K562 (cell line): ENCODE results near the gene CRABP1. TPM values are rescaled to one million over a fixed set of nuclear protein-coding genes. Genes with fewer than 3 reads are reported as not detected.

Experiments used
- ADNP ChIP-seq: fragments of 200-800 bp; sonication (Bioruptor generic); IDR thresholded peaks from 2 replicates; pipeline ENCODE4 v1.6.1; 2016; ENCODE audit warnings: missing genetic modification characterization, missing compliant biosample characterization
- HDAC1 ChIP-seq, 2 experiments: fragments of 450-650 bp; IDR thresholded peaks; 2 replicates each; pipeline ENCODE4 v1.6.1; 2016 to 2017; ENCODE audit warnings: inconsistent platforms in 1 of 2, mild to moderate bottlenecking in 1 of 2, moderate library complexity in 1 of 2
- HDAC3 ChIP-seq: fragments of 450-650 bp; IDR thresholded peaks from 2 replicates; pipeline ENCODE4 v1.6.1; 2018; ENCODE audit warnings: borderline replicate concordance, mild to moderate bottlenecking, moderate library complexity; ENCODE audit not compliant: partially characterized antibody
- POLR2B ChIP-seq: fragments of 450-650 bp; IDR thresholded peaks from 2 replicates; pipeline ENCODE4 v1.6.1; 2018; ENCODE audit warnings: low read depth; ENCODE audit not compliant: partially characterized antibody
- TAL1 ChIP-seq: fragments of 450-650 bp; IDR thresholded peaks from 2 replicates; pipeline ENCODE4 v1.6.1; 2016; ENCODE audit warnings: mild to moderate bottlenecking
- TCF7 ChIP-seq: sonication (generic); IDR thresholded peaks from 2 replicates; pipeline ENCODE4 v1.6.1; 2016; ENCODE audit warnings: antibody characterized with exemption, borderline replicate concordance
- ZFP1 ChIP-seq: fragments of 450-650 bp; formaldehyde crosslinking; IDR thresholded peaks from 2 replicates; pipeline ENCODE4 v1.4.0; 2020; ENCODE audit warnings: mild to moderate bottlenecking, mixed read lengths
- ZHX1 ChIP-seq: fragments of 150-350 bp; conservative IDR thresholded peaks from 2 replicates; pipeline ENCODE4 v1.6.1; 2014; ENCODE audit warnings: low read length
- ZNF75A ChIP-seq: fragments of 450-650 bp; formaldehyde crosslinking; IDR thresholded peaks from 2 replicates; pipeline ENCODE4 v1.4.0; 2020; ENCODE audit warnings: mild to moderate bottlenecking
- ZNF766 ChIP-seq: fragments of 200-800 bp; sonication (Bioruptor generic); conservative IDR thresholded peaks from 2 replicates; pipeline ENCODE4 v1.6.1; 2016; ENCODE audit warnings: missing genetic modification characterization, missing compliant biosample characterization
- polyA plus RNA-seq, 8 experiments: library from polyadenylated mRNA; depleted of rRNA in 4 of 8; stranded (reverse) in 5 of 8; unstranded in 3 of 8; fragments of >200 nt; fragmentation: Nextera tagmentation in 2 of 8; fragmentation: Illumina TruSeq in 1 of 8; extraction: Ambion mirVana in 2 of 8; extraction: Trizol in 1 of 8; gene quantifications; 2 replicates each; pipeline versions ENCODE4 v1.2.1 to v1.2.3, GENCODE V29; 2011 to 2014; ENCODE audit warnings: inconsistent platforms in 1 of 8, missing spikeins in 1 of 8
- total RNA-seq, 7 experiments: library from RNA; depleted of rRNA in 6 of 7; stranded (reverse); fragments of >200 nt in 6 of 7; fragmentation: Illumina TruSeq in 2 of 7; extraction: Trizol in 2 of 7; gene quantifications; 2 replicates each; pipeline versions ENCODE4 v1.2.1 to v1.2.3, GENCODE V29; 2011 to 2021; ENCODE audit warnings: low replicate concordance in 1 of 7
- TF ChIP-seq, protein P1 (sequence below): sonication (generic); formaldehyde crosslinking; IDR thresholded peaks from 2 replicates; pipeline ENCODE4 v1.8.0; 2022; ENCODE audit warnings: mild to moderate bottlenecking, missing genetic modification reagents
- TF ChIP-seq, protein P2 (sequence below): fragments of 450-650 bp; IDR thresholded peaks from 2 replicates; pipeline ENCODE4 v1.6.1; 2016; ENCODE audit warnings: low read depth, mild to moderate bottlenecking, moderate library complexity
- TF ChIP-seq, protein P3 (sequence below): fragments of 450-650 bp; formaldehyde crosslinking; IDR thresholded peaks from 2 replicates; pipeline ENCODE4 v1.4.0; 2020; ENCODE audit warnings: mild to moderate bottlenecking, moderate library complexity
- TF ChIP-seq, protein P4 (sequence below): fragments of 450-650 bp; IDR thresholded peaks from one replicate; pipeline ENCODE4 v1.6.1; 2018; ENCODE audit warnings: mild to moderate bottlenecking, moderate library complexity; ENCODE audit not compliant: partially characterized antibody
- TF ChIP-seq, protein P5 (sequence below): conservative IDR thresholded peaks from 2 replicates; pipeline ENCODE4 v1.6.1; 2011; ENCODE audit warnings: low read depth, mild to moderate bottlenecking, low read length; ENCODE audit not compliant: control insufficient read depth

CRABP1 gene
- total and polyA plus RNA-seq, 9 of the 15 experiments (the other 6 are each of a cell fraction or from before 2014, with no cell fraction given): 0.60 TPM; not detected in 8

DNA sequence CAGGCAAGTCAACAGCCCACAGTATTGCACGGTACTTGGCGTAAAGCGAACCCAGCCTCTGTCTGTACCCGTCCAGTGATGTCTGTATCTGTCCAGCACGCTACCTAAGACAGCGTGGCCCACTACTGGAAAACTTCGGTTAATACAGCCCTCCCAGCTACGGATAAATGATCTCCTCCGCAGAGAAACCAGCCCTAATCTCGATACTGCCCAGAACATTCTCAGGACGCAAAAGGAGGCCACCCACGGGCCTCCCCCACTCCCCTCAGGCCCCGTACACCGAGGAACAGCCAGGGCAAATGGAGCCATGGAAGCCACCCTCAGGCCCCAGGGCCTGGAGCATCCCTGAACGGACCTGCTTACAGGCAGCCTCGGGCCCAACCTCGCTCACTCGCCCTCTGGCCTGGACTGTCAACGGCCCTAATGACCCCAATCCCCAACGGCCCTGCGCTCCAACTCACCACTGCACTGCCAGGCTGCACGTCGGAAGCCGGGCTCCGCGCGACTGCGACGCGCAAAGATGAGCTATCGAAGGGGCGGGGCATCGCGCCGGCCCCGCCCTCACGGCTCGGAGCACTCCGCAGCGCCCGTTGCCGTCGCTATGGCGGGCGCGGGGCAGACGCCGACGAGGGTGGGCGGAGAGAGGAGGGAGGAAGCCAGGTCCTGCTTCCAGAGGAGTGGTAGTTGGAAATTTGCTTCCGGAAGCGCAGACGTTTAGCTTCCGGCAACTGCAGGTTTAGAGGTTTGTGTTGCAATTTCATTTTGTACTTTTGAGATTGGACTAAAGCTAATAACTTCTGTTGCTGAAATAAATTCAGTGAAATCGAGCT lies 40.8 kb upstream of the CRABP1 start, which contains the start of gene SKIC8 (continued):
- TF ChIP-seq TCF7 (0 out of 2 replicates have a peak, but pooled peaks have one; percentile 62), ADNP (tag) (no peak), ZHX1 (no peak), TAL1 (no peak), HDAC1 (IDR thresholded peaks at IDR 0.05) (peak in 1 of 2 experiments; percentile 99; a peak in 2 of 4 replicates), POLR2B (peak; percentile 62), ZNF766 (CRISPR knock-in tag) (peak; percentile 69; the same call in 1 of the 2 replicates), HDAC3 (no peak), ZNF75A (no peak), ZFP1 (CRISPR knock-in tag) (no peak)
- TF ChIP-seq, protein P1, sequence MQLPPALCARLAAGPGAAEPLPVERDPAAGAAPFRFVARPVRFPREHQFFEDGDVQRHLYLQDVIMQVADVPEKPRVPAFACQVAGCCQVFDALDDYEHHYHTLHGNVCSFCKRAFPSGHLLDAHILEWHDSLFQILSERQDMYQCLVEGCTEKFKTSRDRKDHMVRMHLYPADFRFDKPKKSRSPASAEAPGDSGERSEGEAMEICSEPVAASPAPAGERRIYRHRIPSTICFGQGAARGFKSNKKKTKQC (CRISPR knock-in tag): 0 out of 2 replicates have a peak, but pooled peaks have one; percentile 59
- TF ChIP-seq, protein P2, sequence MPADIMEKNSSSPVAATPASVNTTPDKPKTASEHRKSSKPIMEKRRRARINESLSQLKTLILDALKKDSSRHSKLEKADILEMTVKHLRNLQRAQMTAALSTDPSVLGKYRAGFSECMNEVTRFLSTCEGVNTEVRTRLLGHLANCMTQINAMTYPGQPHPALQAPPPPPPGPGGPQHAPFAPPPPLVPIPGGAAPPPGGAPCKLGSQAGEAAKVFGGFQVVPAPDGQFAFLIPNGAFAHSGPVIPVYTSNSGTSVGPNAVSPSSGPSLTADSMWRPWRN: no peak
- TF ChIP-seq, protein P3, sequence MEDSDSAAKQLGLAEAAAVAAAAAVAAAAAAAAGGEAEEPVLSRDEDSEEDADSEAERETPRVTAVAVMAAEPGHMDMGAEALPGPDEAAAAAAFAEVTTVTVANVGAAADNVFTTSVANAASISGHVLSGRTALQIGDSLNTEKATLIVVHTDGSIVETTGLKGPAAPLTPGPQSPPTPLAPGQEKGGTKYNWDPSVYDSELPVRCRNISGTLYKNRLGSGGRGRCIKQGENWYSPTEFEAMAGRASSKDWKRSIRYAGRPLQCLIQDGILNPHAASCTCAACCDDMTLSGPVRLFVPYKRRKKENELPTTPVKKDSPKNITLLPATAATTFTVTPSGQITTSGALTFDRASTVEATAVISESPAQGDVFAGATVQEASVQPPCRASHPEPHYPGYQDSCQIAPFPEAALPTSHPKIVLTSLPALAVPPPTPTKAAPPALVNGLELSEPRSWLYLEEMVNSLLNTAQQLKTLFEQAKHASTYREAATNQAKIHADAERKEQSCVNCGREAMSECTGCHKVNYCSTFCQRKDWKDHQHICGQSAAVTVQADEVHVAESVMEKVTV (CRISPR knock-in tag): no peak
- TF ChIP-seq, protein P4, sequence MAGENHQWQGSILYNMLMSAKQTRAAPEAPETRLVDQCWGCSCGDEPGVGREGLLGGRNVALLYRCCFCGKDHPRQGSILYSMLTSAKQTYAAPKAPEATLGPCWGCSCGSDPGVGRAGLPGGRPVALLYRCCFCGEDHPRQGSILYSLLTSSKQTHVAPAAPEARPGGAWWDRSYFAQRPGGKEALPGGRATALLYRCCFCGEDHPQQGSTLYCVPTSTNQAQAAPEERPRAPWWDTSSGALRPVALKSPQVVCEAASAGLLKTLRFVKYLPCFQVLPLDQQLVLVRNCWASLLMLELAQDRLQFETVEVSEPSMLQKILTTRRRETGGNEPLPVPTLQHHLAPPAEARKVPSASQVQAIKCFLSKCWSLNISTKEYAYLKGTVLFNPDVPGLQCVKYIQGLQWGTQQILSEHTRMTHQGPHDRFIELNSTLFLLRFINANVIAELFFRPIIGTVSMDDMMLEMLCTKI: no peak
- TF ChIP-seq, protein P5, sequence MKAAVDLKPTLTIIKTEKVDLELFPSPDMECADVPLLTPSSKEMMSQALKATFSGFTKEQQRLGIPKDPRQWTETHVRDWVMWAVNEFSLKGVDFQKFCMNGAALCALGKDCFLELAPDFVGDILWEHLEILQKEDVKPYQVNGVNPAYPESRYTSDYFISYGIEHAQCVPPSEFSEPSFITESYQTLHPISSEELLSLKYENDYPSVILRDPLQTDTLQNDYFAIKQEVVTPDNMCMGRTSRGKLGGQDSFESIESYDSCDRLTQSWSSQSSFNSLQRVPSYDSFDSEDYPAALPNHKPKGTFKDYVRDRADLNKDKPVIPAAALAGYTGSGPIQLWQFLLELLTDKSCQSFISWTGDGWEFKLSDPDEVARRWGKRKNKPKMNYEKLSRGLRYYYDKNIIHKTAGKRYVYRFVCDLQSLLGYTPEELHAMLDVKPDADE: peak; percentile 58; the same call in 1 of the 2 replicates
